ENCODE data around the gene IRGC. TPM values are rescaled to one million over a fixed set of nuclear protein-coding genes. Genes with fewer than 3 reads are reported as not detected.

The IRGC gene
- total and polyA plus RNA-seq, 2 of the 13 experiments (the other 11 are each of a cell fraction or from before 2014, with no cell fraction given) = not detected

- intact Hi-C loops (cut with micrococcal nuclease; ENCODE audit: unreplicated experiment) (no loop called here), in situ Hi-C loops (cut with HindIII; ENCODE audit: extremely low pct_ligation_motif_present, low pct_unique_long_range_greater_than_20kb) (no loop called here)
- no peaks in the 10 kb centered on the region for H4K20me1 ChIP-seq (ENCODE audit: insufficient read depth, low read length)
- ATAC-seq (no peak), FAIRE-seq (no peak), DNase-seq (ENCODE audit: low spot score) (no peak)
- H2AFZ ChIP-seq (ENCODE audit: low read length) = no peak overlapping the region
- H3K27ac ChIP-seq (ENCODE audit: extremely low read length, insufficient read depth, low read length) = no peak overlapping the region
- TF ChIP-seq USF2 (IDR thresholded peaks at IDR 0.05; ENCODE audit: low read depth, low read length) = no peak
- TF ChIP-seq USF2 (CRISPR knock-in tag; IDR thresholded peaks at IDR 0.05; ENCODE audit: borderline replicate concordance) = no peak
- TF ChIP-seq CREB1 (IDR thresholded peaks at IDR 0.05) = 0 out of 2 replicates have a peak, but pooled peaks have one; percentile 24
- no peak for TF ChIP-seq CREB1 (CRISPR knock-in tag; IDR thresholded peaks at IDR 0.05)
- peak; percentile 39; the same call in 1 of the 2 replicates for TF ChIP-seq NFE2L2 (IDR thresholded peaks at IDR 0.05; ENCODE audit: low read length)
- no peaks in the 10 kb centered on the region for H3K36me3 ChIP-seq (replicated peaks in 1 of 2; ENCODE audit: control insufficient read depth in 1 of 2, insufficient read depth in 2 of 2, low read length in 2 of 2)
- WGBS (ENCODE audit: low lambda C conversion rate) = 13% methylated on average over 11 of the region's 11 CpGs
- no peak overlapping the region for H3K4me3 ChIP-seq (replicated peaks in 1 of 3; ENCODE audit: insufficient read depth in 1 of 3, low read depth in 2 of 3, low read length in 3 of 3)
- H3K4me1 ChIP-seq (ENCODE audit: insufficient read depth, low read length) = no peaks in the 10 kb centered on the region
- no peak overlapping the region for H3K9ac ChIP-seq (ENCODE audit: insufficient read depth, low read depth, low read length)
- ChIA-PET CTCF (ENCODE audit: low intra/inter-chr PET ratio, low total read pairs) (no interaction called here), POLR2A (no interaction called here)
- no peak overlapping the region for H3K4me2 ChIP-seq (ENCODE audit: low read depth, low read length)
- H3K9me3 ChIP-seq (ENCODE audit: low read length) = no peaks in the 10 kb centered on the region
- no peaks in the 10 kb centered on the region; a peak in 2 of 5 replicates for H3K27me3 ChIP-seq (ENCODE audit: control insufficient read depth in 1 of 2, insufficient read depth in 2 of 2, low read length in 2 of 2)
- BruUV-seq (replicated peaks) = no TSS peak
- H3K79me2 ChIP-seq (ENCODE audit: insufficient read depth, low read length) = no peaks in the 10 kb centered on the region
Measured at GRCh38 chr19:43682824-43683661, 32.8 kb upstream of the IRGC start.

- no peak for ATAC-seq
- DNase-seq (ENCODE audit: low spot score) = no peak
- no peak for FAIRE-seq
- Histone ChIP-seq H3K9ac (ENCODE audit: insufficient read depth, low read depth, low read length) (no peak overlapping the region), H3K27ac (ENCODE audit: extremely low read length, insufficient read depth, low read length) (no peak overlapping the region), H3K79me2 (ENCODE audit: insufficient read depth, low read length) (no peaks in the 10 kb centered on the region), H3K4me2 (ENCODE audit: low read depth, low read length) (no peak overlapping the region), H3K9me3 (ENCODE audit: low read length) (no peaks in the 10 kb centered on the region), H3K4me3 (replicated peaks in 1 of 3; ENCODE audit: insufficient read depth in 1 of 3, low read depth in 2 of 3, low read length in 3 of 3) (no peak overlapping the region), H3K36me3 (replicated peaks in 1 of 2; ENCODE audit: control insufficient read depth in 1 of 2, insufficient read depth in 2 of 2, low read length in 2 of 2) (no peaks in the 10 kb centered on the region), H3K4me1 (ENCODE audit: insufficient read depth, low read length) (no peaks in the 10 kb centered on the region), H2AFZ (ENCODE audit: low read length) (no peak overlapping the region), H4K20me1 (ENCODE audit: insufficient read depth, low read length) (no peaks in the 10 kb centered on the region), H3K27me3 (ENCODE audit: control insufficient read depth in 1 of 2, insufficient read depth in 2 of 2, low read length in 2 of 2) (no peaks in the 10 kb centered on the region; a peak in 2 of 5 replicates)
- in situ Hi-C loops (cut with HindIII; ENCODE audit: extremely low pct_ligation_motif_present, low pct_unique_long_range_greater_than_20kb) (no loop called here), intact Hi-C loops (cut with micrococcal nuclease; ENCODE audit: unreplicated experiment) (no loop called here)
- no TSS peak for BruUV-seq (replicated peaks)
- CTCF ChIA-PET (ENCODE audit: low intra/inter-chr PET ratio, low total read pairs) = no interaction called here
- POLR2A ChIA-PET = no interaction called here
- TF ChIP-seq MEIS1 (CRISPR knock-in tag; IDR thresholded peaks at IDR 0.05; ENCODE audit: borderline replicate concordance) (no peak), ZNF629 (CRISPR knock-in tag; conservative IDR thresholded peaks at IDR 0.05) (peak; percentile 40; the same call in 1 of the 2 replicates)
- 18% methylated on average over 2 of the region's 2 CpGs for WGBS (ENCODE audit: low lambda C conversion rate)
Measured at GRCh38 chr19:43683905-43684304, 32.0 kb upstream of the IRGC start.

Data from HepG2 (cell line).